Adrenal gland (tissue), 5 donors: ENCODE measurements around the gene LHX6.

Source experiments
- POLR2A ChIP-seq, 2 donors: fragments of 450-650 bp; IDR thresholded peaks; one replicate each; pipeline ENCODE4 v1.6.1; 2017; ENCODE audit warnings: antibody characterized with exemption in 2 of 2, mild to moderate bottlenecking in 2 of 2, moderate library complexity in 1 of 2
- TF ChIP-seq, protein P1 (sequence below), 6 experiments: fragments of 450-650 bp in 4 of 6; fragments of 200-600 bp in 2 of 6; sonication (generic) in 1 of 6; IDR thresholded peaks; 1 replicate in 5 of 6; 2 replicates in 1 of 6; pipeline versions ENCODE4 v1.5.1 to v1.8.0; 2016 to 2021; ENCODE audit warnings: antibody characterized with exemption in 6 of 6, mild to moderate bottlenecking in 2 of 6, moderate library complexity in 1 of 6
- donor health status: DM: no; HTN: no; CAD: no.

DNA sequence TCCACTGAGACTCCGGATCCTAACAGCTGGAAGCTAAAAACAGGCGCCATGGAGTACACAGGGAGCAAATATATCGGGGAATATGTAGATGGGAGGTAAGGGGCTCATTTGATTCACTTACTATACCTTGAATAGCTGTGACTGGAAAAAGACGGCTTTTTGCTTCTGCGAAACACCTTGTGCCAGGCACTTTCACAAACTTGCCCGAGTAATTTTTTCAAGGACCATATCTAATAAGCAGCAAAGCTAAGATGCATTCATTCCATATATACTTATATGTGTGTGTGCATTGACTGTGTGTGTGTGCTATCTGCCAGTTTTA, 68.9 kb downstream of the LHX6 start:
- no peak for TF ChIP-seq POLR2A (IDR thresholded peaks at IDR 0.05)
- TF ChIP-seq, protein P1, sequence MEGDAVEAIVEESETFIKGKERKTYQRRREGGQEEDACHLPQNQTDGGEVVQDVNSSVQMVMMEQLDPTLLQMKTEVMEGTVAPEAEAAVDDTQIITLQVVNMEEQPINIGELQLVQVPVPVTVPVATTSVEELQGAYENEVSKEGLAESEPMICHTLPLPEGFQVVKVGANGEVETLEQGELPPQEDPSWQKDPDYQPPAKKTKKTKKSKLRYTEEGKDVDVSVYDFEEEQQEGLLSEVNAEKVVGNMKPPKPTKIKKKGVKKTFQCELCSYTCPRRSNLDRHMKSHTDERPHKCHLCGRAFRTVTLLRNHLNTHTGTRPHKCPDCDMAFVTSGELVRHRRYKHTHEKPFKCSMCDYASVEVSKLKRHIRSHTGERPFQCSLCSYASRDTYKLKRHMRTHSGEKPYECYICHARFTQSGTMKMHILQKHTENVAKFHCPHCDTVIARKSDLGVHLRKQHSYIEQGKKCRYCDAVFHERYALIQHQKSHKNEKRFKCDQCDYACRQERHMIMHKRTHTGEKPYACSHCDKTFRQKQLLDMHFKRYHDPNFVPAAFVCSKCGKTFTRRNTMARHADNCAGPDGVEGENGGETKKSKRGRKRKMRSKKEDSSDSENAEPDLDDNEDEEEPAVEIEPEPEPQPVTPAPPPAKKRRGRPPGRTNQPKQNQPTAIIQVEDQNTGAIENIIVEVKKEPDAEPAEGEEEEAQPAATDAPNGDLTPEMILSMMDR (IDR thresholded peaks at IDR 0.05): no peak
